IPS DF 4.7 (cell line): ENCODE measurements around the gene C3orf20.
"Not testable (repeated sequence)": the region's sequence is repeated elsewhere in the genome, so short reads cannot be mapped to it uniquely, and the experiment has no call there.

ENCODE experiments used
- DNase-seq: peaks from one replicate; pipeline ENCODE4 v3.0.0-alpha.2; 2013; ENCODE audit warnings: low spot score; ENCODE audit errors: extremely low read depth

The C3orf20 gene

DNA sequence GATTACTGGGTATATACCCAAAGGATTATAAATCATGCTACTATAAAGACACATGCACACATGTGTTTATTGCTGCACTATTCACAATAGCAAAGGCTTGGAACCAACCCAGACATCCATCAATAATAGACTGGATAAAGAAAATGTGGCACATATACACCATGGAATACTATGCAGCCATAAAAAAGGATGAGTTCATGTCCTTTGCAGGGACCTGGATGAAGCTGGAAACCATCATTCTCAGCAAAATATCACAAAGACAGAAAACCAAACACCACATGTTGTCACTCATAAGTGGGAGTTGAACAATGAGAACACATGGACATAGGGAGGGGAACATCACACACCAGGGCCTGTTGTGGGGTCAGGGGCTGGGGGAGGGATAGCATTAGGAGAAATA lies 78.0 kb downstream of the C3orf20 start:
- not testable (repeated sequence) for DNase-seq

DNA sequence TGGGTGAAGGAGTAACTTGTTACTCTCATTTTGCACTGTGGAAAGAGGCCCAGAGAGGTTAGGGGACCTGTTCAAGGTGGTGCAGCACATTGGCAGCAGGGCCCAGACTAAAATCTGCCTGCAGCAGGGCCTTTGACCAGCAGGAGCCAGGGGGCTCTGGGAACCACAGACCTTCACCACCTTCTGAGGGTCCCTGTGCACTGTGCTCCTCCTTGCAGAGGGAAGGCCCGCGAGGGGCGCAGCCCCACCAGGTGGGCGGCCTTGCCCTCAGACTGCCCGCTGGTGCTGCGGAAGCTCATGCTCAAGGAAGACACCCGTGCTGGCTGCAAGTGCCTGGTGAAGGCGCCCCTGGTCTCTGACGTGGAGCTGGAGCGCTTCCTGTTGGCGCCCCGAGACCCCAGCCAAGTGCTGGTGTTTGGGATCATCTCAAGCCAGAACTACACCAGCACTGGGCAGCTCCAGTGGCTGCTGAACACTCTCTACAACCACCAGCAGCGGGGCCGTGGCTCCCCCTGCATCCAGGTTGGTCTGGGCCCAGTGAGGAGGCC lies 82.3 kb downstream of the C3orf20 start:
- DNase-seq = no peak

DNA sequence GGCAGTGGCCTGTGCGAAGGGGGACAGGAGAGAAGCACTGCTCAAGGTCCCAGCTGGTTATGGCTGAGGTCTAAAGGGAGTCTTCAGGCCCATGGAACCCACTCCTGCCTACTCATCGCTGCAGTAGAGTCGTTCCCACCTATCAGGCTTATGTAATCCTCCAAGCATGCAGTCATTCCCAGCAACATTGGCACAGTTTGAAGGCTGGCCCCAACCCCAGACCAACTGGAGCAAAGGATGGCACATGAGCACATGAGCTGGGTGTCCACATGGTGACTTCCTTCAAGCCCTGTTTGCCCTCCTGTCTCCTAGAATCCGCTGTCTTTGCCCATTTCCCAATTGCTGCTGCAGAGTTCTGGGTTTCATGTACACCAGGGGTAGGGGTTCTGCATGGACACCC lies 83.4 kb downstream of the C3orf20 start:
- no peak for DNase-seq

DNA sequence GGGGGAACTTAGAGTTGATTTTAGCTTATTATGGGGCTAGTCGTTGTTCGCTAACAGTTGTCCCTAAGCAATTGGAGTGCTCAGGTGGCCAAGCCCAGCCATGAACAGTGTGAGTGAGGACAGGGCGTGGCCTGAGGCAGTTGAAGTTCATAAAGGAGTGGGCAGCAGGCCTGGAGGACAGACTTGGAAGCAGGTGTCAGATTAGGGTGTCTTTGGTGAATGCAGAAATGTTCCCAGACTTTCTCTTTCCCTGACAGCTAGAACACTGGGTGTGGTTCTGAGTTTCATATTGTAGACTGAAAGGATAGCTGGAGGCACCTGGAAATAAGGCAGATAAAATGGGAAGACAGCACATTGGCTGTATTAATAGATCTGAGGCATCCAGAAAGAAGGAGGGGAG lies 84.0 kb downstream of the C3orf20 start:
- no peak for DNase-seq

DNA sequence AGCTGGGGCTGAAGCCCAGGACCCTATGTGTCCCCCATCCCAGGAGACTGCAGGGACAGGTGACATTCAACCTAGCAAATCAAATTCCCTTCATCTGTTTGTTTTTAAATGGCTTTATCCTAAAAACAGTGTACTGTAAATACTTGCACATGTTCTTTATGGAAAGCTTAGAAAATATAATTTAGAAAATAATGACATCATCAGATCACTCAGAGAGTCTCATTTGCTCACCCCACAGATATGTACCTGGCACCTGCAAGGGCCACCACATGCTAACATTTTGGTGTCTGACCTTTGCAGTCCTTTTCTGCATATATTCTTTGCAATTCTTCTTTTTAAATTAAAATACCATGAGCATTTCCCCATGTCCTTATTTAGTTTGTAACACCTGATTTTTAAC lies 85.2 kb downstream of the C3orf20 start:
- no peak for DNase-seq

DNA sequence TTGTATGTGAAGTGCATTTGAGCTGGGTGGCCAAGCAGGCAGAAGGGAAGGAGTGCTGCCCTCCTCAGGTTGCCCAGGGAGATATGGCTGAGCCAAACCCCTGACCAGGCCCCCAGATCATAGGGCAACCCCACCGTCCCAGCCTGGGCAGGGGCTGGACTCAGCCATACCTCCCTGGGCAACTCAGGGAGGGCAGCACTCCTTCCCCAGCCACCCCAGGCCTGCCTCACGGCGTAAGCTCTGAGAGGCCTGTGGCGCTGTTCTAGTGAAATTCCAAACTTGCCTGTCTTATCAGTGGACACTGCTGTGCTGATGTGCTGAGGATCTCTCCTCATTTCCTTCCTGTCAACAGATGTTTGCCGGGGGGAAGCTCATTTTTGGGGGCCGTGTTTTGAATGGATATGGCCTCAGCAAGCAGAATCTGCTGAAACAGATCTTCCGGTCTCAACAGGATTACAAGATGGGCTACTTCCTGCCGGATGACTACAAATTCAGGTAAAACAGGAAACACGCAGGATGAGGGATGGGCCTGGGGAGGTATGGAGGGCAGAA lies 86.3 kb downstream of the C3orf20 start:
- DNase-seq = no peak

DNA sequence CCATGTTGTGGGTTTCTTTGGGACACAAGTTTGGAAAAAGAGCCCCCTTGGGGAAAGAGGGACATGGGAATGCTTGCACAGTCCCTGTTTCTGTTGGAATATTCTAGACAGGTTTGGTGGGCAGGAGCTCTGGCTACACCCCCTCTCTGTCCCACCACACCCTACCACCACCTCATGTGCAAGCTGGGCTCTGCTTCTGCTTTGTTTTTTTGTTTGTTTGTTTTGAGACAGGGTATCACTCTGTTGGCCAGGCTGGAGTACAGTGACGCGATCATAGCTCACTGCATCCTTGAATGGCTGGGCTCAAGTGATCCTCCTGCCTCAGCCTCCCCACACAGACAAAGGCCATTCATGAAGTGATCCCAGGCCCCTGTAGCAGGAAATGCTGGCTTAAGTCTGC lies 86.9 kb downstream of the C3orf20 start:
- DNase-seq = no peak

DNA sequence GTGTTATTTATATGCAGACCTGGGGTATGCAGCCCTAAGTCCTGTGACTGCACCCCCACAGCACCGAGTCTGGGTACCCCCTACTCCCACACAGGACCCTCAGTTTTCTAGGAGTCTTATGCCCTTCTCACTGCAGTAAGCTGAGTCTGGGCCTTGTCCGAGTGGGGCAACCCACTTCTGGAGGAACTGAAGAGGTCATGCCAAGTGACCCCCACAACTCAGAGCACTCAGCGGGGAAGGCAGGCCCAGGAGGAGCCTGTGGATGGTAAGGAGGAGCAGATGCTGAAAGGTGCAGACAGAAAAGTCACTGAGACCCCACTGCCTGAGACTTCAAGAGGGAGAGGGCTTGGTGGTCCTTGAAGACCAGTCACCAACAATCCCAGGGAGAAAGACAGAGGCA lies 87.8 kb downstream of the C3orf20 start:
- DNase-seq = no peak

DNA sequence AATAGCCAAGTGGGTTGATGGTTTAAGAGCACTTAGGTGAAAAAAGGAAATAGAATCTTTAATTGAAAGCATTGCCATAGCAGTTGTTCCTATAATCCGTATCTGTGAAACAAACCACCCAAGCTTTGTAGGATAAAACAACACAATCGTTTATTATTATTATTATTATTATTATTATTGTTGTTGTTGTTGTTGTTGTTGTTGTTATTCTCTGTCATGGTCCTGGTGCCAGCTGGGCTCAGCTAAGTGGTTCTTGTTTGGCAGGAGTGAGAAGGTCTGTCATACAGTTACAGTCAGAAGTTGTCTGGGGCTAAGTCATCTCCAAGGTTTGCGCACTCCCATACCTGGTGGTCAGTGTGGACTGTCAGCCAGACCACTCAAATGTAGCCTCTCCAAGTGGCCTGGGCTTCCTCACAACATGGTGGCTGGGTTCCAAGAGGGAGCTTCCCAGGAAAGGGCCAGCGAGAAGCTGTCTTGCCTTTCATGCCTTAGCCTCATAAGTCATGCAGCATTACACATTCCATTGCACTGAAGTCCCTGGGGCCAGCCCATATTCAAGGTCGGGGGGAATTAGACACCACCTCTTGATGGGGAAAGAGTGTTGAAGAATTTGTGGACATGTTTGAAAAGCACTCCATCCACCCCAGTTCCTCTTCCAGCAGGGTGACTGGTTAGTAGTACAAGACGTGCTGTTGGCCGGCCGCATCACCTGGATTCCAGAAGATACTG lies 89.6 kb downstream of the C3orf20 start:
- DNase-seq = no peak

DNA sequence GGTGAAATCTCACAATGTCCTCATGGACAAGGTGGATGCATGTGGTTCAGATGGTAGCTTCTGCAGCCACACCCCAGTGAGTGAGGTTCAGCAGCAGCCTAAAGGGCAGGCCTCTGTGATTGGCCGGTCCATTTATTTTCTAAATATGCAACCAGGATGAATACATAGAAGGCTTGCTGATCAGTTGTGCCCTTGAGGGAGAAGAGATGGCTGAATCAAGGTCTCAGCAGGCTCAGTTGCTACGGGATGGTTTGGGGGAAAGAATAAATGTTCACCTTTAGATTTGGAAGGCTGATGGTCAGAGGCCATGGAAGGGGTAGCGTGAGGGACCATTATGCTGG lies 90.1 kb downstream of the C3orf20 start:
- DNase-seq = no peak

DNA sequence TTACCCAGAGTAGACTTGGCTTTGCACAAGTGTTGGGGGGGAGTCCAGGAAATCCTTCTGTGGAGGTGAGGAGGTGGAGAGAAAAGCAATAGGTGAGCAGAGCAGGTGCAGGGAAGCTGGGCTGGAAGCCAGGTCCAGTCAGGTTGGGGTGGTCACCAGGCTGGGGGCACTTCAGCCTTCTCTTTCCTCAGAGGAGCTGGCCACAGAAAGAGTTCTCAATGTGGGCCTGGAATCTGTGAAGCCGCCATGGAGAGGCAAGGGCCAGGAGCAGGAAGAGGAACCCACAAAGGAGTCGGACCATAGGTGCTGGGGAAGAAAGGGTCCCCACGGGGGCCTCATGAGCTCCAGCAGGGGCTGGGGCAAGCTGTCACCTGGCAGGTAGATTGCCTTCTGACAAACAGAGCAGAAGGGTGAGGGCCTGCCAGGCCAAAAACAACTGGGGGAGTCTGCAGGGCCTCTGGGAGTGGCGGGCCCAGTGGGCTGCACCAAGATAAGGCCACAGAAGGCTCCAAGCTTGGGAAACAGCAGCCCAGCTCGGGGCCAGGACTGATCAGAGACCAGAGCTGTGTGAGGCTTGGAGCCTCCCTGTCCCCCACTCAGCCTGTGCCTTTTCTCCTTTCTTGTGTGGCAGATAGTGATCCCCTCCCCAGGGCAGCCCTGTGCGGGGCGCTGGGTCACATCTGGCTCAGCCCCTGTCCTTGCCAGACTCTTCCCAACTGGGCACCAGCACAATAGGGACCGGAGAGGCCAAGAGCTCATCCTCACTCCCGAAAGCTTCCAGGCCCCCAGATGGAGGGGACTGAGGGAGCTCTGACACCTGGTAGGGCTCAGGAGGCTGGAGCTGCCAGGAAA lies 90.9 kb downstream of the C3orf20 start:
- no peak for DNase-seq

DNA sequence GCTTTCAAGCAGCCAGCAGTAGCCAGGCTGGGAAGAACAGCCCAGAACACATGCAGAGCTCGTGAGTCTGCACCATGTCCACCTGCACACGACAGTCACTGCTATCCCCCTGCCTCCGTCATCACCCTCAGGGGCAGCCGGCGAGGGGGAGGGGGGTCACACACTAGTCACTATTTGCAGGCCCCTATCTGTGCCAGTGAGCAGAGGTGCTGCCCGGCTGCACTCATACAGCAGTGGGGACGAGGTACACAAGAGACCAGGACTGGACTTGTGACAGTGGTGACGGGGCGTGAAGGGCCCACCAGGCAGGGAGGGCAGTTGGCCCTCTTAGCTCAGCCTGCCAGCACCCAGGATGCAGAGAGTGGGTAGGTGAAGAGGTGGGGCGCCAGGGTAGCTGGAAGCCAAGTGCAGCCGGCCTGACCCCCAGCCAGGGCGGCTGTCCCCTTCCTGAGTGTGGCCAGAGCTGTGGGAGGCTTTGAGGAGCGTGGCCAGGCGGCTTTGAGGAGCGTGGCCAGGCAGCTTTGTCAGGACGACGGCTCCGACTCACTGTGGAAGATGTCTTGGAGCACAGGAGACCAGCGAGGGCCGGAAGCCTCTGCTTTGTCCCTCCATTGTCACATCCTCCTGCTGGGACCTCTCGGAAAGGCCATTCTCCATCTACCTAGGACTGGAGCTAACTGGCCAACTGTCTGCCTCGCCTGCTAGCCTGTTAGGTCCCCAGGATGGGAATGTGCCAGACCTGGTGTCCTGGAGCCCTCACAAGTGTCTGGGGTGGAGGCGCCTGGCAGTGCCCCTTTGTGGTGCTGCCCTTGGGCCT lies 91.7 kb downstream of the C3orf20 start:
- DNase-seq = no peak

DNA sequence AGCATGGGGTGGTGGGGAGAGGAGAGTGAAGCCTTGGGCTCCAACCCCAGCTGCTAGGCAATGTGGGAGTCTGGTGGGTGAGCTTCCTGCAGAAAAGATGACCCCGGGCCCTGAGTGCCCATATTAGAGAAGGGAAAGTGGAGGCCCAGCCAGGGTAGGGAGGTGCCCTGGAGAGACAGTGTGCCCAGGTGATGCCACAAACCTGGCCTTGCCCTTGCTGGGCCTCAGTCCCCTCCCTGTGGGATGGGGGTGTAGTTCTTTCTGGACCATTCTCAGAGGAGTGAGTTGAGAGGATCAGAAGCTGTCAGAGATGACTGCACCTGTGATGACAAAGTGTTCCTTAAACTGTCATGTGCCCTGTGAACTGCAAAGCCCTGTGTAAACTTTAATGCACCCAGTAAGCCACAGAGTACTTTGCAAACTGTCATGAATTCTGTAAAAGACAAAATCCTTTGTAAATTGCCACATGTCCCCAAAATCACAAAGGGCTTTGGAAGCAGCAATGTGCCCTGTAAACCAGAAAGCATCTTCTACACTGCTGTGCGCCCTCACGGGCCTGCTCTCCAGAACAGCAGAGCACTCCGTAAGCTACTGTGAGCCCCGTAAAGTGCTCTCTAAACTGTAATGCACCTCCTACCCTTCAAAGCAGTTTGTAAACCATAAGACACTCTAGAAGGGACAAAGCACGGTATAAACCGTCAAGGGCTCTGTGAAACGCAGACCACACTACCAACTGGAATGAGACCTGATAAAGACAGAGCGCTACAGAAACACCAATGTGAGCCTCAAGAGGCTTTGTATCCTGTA lies 92.5 kb downstream of the C3orf20 start:
- no peak for DNase-seq

DNA sequence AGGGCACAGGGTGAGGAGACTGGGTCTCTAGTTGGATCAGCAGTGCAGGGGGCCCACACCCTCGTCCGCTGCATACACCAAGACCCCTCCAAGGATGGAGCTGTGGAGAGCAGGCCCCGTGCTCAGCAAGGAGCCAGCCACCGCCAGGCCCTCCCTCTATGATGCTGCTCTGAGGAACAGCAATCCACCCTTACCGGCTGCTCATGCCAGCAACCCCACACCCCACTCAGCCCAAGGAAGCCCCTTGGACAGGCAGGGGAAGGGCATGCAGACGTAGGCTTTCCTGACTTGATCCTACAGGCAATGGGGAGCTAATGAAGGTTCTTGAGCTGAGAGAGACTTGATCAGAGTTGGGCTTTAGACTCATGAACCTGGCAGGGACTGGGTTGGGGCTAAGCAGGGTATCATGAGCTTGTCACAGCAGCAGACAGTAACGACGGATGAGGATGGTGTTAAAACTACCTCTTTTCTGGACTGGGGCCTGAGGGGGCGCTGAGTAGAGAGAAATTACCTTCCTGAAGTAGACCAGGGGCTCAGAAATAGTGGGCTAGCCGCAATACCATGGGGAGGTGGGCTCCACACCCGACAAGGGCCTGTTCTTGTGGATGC lies 93.3 kb downstream of the C3orf20 start:
- DNase-seq = no peak

DNA sequence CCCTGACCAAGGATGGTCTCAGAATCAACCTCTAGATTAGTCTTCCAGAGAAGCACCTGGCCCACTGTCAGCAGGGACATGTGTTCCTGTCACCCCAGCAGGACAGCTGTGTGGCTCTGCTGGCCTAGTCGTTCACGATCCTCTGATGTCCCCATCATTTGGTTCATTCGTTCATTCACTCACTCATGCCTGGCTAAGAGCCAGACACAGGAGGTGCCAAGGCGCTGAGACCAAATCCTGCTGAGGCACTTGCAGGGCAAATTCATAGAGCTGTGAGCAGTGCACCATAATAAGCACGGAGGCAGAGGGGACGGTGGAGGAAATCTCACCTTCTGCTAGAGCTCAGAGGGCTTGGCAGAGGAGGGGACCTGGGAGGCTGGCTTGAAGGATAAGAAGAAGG lies 93.9 kb downstream of the C3orf20 start:
- DNase-seq = no peak

DNA sequence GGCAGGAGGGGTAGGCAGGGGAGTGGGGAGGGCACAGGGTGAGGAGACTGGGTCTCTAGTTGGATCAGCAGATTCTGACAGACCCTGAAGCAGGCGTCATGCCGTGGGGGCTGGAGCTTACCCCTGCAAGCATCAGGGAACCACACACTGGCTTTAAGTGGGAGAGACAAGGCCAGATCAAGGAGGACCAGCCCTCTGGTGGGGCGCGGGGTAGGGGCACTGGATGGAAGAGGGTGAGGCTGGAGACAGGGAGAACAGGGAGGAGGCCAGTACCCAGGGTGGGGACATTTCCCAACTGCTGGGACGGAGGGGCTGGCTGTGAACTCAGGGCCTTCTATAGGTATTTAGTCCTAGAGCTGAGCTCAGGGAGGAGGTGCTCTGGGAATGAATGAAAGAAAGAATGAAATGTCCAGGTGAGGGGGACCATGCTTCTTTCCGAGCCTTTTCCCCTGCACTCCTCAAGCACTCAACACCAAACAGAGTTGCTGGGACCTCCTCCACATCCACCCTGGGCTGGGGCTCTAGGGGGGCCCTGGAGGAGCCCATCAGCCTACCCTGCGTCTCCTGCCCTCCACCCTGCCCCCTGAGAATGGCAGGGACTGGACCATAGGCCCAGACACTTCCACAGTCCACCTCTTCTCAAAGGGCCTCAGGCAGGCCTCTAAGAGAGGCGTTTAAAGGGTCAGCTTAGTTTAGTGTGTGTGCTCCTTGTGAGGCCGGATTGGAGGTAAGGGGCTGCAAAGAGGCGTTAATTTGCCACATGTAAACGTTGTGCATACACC lies 94.8 kb downstream of the C3orf20 start:
- DNase-seq = no peak

DNA sequence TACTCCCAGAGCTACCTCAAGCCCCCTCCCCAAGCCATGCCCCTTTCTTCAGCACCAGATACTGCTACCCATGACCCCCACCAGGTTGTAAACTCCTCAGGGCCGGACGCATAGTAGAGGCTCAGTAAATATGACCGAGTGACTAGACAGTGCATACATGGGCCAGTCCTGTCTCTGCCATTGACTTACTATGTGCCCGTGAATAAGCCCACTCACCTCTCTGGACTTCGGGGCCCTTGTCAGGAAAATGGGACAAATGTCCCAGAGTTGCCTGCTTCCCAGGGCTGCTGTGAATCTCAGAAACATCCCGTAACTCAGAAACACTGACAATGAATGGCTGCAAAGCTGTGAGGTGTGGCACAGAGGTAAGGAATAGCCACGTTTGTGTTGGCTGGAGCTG lies 95.7 kb downstream of the C3orf20 start:
- DNase-seq = no peak

DNA sequence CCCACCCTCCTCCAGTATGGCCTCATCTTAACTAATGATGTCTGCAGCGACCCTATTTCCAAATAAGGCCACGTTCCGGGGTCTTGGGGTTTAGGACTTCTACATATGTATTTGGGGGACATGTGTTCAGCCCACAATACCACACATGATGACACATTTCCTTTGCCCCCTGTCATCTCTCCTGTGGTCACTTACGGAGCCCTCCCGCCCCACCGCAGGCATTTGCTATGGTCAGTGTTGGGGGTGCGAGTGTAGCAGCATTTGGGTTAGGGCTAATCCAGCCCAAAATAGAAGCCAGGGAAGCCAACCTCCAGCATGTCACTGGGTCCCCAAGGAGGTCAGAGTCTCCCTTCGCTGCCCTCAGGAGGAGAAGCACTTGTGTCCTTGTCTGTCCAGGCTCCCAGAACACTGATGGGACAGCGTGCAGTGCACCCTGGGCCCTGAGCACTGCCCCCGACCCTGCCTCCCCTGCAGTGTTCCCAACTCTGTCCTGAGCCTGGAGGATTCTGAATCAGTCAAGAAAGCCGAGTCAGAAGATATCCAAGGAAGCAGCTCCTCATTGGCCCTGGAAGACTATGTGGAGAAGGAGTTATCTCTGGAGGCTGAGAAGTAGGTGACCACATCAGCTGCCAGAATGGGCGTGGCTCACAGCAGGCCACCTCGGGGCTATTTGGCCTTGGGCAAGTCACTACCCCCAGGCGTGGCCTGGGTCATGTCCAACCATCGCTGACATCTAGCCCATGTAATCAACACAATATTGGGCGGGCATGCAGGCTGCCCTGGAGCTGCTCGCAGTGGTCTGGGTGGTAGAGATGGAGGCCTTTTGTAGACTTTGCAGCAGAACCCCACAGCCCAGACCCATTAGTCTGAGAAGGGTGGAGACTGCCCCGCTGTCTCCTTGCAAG lies 96.9 kb downstream of the C3orf20 start:
- no peak for DNase-seq
